Effector CD8-positive, alpha-beta T cell (primary cell): Measurements from ENCODE around the gene CS.
"Not testable (repeated sequence)": the region's sequence is repeated elsewhere in the genome, so short reads cannot be mapped to it uniquely, and the experiment has no call there.

Experiments
- DNase-seq: peaks from one replicate; lab custom pipeline; 2025; lab: John Stamatoyannopoulos, UW
- total RNA-seq, 4 experiments: gene quantifications; one replicate each; lab custom pipeline; 2026; lab: John Stamatoyannopoulos, UW

Gene CS
- 75.7 to 100 (median 89.9) reads per million in 4 experiments for total RNA-seq

DNA sequence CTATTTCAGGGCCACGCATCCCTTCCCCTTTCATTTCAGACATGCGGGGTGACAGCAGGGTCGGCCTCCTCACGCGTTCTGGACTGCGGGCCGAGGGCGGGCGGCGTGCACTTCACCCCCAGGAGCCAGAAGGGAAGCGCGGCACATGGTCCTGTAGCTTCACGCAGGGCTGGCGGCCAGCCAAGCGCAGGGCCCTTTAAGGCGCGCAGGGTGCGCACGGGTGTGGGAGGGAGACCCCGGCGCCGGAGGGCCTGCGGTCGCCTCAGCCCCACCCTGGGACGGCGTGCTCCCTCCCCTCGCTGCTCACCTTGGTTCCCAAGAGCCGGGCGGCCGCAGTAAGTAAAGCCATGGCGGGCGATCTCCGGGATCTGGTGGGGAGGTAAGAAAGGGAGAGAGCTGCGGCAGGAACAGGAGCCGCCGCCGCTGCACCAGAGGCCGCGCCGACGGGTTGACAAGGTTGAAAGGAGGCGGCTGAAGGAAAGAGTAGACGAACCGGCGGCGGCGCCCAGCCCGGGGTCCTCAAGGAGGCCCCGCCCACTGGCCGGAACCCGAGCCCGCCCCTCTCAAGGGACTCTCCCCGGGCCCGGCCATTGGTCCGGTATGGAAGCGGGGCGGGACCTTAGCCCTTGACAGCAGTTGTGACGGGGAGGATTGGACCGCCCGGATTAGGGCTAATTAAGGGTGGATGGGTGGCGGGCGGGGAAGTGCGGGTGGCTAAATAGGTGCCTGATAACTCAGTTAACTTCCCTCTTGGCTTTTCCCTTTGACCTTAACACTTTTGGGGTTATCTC lies at the start of gene CS:
CS (minus strand) TSS at position 478 of the 791 bp plus-strand sequence; CDS start at position 349, 129 bp downstream.
- peak; percentile 97 for DNase-seq

- no peak for DNase-seq
These were observed 48.6 kb upstream of the CS start for GRCh38 chr12:56348776-56349175.

- not testable (repeated sequence) for DNase-seq
These were observed 47.1 kb upstream of the CS start for GRCh38 chr12:56347255-56347654.

GRCh38 chr12:56346675-56347074 lies 46.5 kb upstream of the CS start:
- no peak for DNase-seq

DNA sequence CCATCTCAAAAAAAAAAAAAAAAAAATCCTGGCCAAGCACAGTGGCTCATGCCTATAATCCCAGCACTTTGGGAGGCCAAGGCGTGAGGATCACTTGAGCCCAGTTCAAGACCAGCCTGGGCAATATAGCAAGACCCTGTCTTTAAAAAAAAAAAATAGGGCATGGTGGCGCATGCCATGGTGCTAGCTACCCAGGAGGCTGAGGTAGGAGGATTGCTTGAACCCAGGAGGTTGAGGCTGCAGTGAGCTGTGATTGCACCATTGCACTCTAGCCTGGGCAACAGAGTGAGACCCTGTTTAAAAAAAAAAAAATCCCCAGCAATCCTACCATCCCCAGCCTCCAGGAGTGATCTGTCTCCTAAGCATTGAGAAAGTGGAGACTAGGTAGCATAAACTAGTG lies 42.2 kb upstream of the CS start:
- not testable (repeated sequence) for DNase-seq

GRCh38 chr12:56341616-56342015 lies 41.5 kb upstream of the CS start:
- DNase-seq, result no peak

DNA sequence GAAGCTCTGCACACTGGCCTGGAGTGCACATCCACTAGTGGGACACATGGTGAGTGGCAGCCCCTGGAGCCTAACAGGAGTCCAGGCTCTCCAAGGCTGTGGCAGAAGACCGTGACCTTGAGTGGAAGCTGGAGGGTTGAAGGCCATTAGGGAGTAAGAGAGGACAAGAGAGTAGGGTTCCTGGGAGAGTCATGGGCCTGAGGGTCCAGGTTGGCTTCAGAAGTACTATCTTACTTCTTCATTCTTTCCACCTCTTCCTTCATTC lies 39.0 kb upstream of the CS start:
- no peak for DNase-seq

GRCh38 chr12:56338308-56339157 lies 38.4 kb upstream of the CS start, which contains the start of gene IL23A:
Gene IL23A, plus strand, starts transcription at chr12:56338884. Its CDS starts 161 bp downstream, at chr12:56339045.
- DNase-seq, result peak; percentile 80

- no peak for DNase-seq
These were observed 37.7 kb upstream of the CS start for GRCh38 chr12:56337753-56338251.

DNA sequence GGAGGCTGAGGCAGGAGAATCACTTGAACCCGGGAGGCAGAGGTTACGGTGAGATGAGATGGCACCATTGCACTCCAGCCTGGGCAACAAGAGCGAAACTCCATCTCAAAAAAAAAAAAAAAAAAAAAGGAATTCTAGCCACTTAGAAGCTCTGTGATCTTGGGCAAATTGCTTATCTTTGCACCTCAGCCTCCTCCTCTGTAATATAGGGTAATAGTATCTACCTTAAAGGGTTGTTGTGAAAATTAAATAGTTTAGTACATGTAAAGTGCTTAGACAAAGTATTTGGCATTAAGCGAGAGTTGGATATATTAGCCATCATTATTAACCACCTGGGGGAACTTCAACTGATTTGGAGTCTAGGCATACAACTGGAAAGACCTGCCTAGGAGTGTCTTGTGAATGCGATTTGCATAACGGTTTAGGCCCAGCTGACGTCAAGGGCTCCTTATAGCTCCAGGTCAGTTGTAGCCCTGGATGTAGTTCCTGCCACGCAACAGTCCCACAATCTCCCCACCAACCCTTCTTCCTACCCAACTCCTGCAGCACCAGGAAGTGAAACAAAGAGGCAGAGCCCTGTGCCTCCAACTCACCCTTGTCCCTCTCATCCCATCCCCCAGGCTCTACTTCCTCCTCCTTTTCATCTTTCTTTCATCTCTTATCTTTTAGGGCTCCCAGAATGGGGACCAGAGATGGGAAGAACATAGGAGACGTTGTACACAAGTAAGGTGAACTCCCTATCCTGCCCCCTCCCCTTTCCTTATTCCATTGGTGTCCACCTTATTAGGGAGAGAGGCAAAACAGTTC lies 36.4 kb upstream of the CS start:
- DNase-seq, result no peak

- not testable (repeated sequence) for DNase-seq
These were observed 35.4 kb upstream of the CS start for GRCh38 chr12:56335527-56335926.

DNA sequence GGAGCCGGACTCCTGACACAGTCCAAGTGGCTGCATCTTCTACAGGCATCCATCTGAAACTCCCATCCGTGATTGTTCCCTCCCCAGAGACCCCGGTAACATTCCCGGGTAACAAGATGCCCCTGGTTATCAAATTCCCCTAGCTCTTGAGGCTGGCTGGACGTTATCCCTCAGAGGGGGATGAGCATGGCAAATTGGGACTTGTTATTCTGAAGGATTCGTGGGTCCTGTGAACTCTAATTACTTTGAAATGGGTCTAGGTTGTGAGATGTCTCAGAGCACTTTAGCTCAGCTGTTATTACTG lies 34.3 kb upstream of the CS start:
- no peak for DNase-seq

DNA sequence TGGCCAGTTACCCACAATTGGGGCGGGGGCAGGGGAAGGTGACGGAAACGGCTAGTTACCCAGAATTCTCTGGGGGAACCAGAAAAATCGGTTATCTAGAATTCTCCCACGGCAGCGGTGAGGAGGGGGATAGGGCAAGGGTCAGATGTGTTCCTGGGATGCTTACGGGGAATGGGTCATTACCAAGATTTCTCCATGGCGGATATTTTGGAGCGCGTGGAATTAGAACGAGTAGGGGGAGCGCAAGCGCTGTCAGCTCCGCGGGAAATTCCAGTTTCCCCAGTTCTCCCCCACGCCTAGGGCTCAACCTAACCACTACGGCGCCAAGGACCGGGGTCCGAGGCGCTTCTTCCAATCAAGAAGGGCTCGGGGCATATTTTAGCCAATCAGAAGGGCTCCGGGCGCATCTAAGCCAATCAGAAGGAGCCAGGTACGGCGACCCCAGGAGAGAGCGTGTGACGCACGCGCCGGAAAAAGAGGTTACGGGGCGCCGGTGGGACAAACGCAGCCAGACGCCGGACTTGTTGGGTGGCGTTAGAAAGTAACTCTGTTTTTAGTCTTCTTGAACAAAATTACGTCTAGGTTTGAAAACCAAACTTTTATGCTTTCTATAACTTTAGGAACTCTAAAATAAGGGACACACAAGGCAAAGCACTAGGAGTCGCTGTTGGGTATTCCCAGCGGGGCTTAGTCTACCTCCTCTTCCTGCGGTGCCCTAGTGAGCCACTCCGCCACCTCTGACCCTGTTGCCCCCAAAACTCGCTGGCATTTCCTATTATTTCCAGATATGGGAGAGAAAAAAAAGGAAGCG lies 33.8 kb upstream of the CS start, which contains the start of gene PAN2:
PAN2 (minus strand) TSS at position 322 of the 811 bp plus-strand sequence. CDS start 906 bp downstream, outside the sequence.
- DNase-seq, result peak; percentile 85

- no peak for DNase-seq
These were observed 33.1 kb upstream of the CS start for GRCh38 chr12:56333197-56333678.

DNA sequence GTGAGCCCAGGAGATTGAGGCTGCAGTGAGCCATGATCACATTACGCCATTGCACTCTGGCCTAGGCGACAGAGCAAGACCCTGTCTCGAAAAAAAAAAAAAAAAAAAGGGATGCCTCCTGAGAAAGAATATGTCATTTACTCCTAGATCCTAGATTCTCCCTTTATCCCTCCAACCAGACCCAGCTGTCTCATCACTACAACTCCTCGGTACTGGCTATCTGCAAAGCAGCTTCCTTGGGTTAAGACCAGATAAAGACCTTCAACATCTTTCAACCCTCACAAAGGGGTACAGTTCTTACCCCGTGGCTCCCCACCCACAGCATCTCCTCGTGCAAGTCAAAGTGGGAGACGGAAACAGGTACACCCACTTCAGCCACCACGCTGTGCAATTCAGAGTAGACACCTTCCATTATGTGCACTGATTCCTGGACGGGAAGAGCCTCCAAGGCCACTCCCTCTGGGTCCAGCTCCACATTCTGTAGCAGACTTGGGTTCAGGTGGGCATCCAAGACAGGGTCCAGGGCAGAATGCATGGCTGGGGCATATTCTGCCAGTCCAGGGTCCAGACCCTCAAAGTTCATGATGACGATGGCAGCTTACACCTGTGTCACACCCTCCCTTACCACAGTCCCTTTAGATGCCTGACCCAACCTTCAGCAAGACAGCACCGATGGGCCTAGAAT lies 32.5 kb upstream of the CS start:
- no peak for DNase-seq

DNA sequence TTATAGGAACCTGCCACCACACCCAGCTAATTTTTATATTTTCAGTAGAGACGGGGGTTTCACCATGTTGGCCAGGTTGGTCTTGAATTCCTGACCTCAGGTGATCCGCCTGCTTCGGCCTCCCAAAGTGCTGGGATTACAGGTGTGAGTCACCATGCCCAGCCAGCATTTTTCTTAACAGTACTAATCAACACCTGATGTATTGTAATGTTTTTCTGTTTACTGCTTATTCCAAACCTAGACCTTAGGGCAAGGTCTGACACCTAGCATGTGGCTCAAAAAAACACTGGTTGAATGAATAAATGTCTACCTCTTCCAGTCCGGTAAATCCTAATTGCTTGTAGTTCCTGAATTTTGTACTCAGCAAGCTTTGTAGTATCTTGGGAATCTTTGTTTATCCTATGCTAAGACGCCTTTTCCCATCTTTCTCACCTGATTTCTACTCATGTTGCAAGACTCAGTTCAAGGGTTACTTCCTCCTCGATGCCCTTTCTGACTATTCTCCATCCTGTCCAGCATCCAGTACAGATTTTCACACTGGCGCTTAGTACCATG lies 30.9 kb upstream of the CS start:
- no peak for DNase-seq

GRCh38 chr12:56326533-56326932 lies 26.4 kb upstream of the CS start:
- no peak for DNase-seq

GRCh38 chr12:56326126-56326525 lies 26.0 kb upstream of the CS start:
- DNase-seq, result no peak

GRCh38 chr12:56324206-56324605 lies 24.1 kb upstream of the CS start:
- no peak for DNase-seq

DNA sequence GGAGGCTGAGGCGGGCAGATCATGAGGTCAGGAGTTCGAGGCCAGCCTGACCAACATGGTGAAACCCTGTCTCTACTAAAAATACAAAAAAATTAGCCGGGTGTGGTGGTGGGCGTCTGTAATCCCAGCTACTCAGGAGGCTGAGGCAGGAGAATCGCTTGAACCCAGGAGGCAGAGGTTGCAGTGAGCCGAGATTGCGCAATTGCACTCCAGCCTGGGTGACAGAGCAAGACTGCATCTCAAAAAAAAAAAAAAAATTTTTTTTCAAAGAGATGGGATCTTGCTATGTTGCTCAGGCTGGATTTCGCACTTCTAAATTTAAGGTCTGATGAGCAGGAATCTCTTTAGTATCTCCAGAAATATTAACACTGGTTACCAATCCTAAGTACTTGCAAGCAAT lies 21.5 kb upstream of the CS start:
- DNase-seq, result not testable (repeated sequence)
